Measurements from ENCODE around the gene DTHD1. TPM values are rescaled to one million over a fixed set of nuclear protein-coding genes. Genes with fewer than 3 reads are reported as not detected.

The DTHD1 gene
- not detected in 2 replicates for total RNA-seq

GRCh38 chr4:36281384-36282106, at the start of gene DTHD1:
DTHD1 (plus strand) TSS chr4:36281616; CDS start chr4:36281759, 143 bp downstream.
- DNase-seq (ENCODE audit: low read depth in 2 of 2), result no peak

- no peak for DNase-seq (ENCODE audit: low read depth in 2 of 2)
These were observed 47.7 kb upstream of the DTHD1 start for GRCh38 chr4:36233567-36234266.

- no peak for DNase-seq (ENCODE audit: low read depth in 2 of 2)
These were observed 46.1 kb upstream of the DTHD1 start for GRCh38 chr4:36235306-36235705.

GRCh38 chr4:36236159-36236558, 45.3 kb upstream of the DTHD1 start:
- no peak for DNase-seq (ENCODE audit: low read depth in 2 of 2)

- DNase-seq (ENCODE audit: low read depth in 2 of 2), result no peak
These were observed 43.8 kb upstream of the DTHD1 start for GRCh38 chr4:36237366-36238313.

GRCh38 chr4:36241771-36242170, 39.6 kb upstream of the DTHD1 start:
- no peak for DNase-seq (ENCODE audit: low read depth in 2 of 2)

GRCh38 chr4:36242629-36243354, 38.6 kb upstream of the DTHD1 start:
- no peak for DNase-seq (ENCODE audit: low read depth in 2 of 2)

GRCh38 chr4:36243355-36244256, 37.8 kb upstream of the DTHD1 start:
- DNase-seq (ENCODE audit: low read depth in 2 of 2), result no peak

GRCh38 chr4:36244257-36245082, 36.9 kb upstream of the DTHD1 start, which contains the start of gene ARAP2:
ARAP2 (minus strand) TSS chr4:36244514; CDS start chr4:36229486, 15,028 bp downstream.
- DNase-seq (ENCODE audit: low read depth in 2 of 2), result peak in 1 of 2 donors; percentile 0

GRCh38 chr4:36249610-36250009, 31.8 kb upstream of the DTHD1 start:
- DNase-seq (ENCODE audit: low read depth in 2 of 2), result no peak

- no peak for DNase-seq (ENCODE audit: low read depth in 2 of 2)
These were observed 29.4 kb upstream of the DTHD1 start for GRCh38 chr4:36251983-36252382.

GRCh38 chr4:36254371-36254770, 27.0 kb upstream of the DTHD1 start:
- no peak for DNase-seq (ENCODE audit: low read depth in 2 of 2)

GRCh38 chr4:36255577-36255976, 25.8 kb upstream of the DTHD1 start:
- DNase-seq (ENCODE audit: low read depth in 2 of 2), result no peak

GRCh38 chr4:36256398-36256891, 25.0 kb upstream of the DTHD1 start:
- no peak for DNase-seq (ENCODE audit: low read depth in 2 of 2)

- no peak for DNase-seq (ENCODE audit: low read depth in 2 of 2)
These were observed 20.7 kb upstream of the DTHD1 start for GRCh38 chr4:36260731-36261130.

GRCh38 chr4:36264207-36264826, 17.1 kb upstream of the DTHD1 start:
- no peak for DNase-seq (ENCODE audit: low read depth in 2 of 2)

GRCh38 chr4:36267486-36268268, 13.7 kb upstream of the DTHD1 start:
- DNase-seq (ENCODE audit: low read depth in 2 of 2), result no peak

GRCh38 chr4:36269101-36269500, 12.3 kb upstream of the DTHD1 start:
- DNase-seq (ENCODE audit: low read depth in 2 of 2), result no peak

All from lung microvascular endothelial cell (primary cell).